Keratinocyte (primary cell): Measurements from ENCODE around the gene SNTG2.

Experiments used
- EZH2 ChIP-seq: IDR thresholded peaks from one replicate; pipeline ENCODE4 v1.6.1; 2012; ENCODE audit warnings: inconsistent platforms, mild to moderate bottlenecking, low read length, moderate library complexity
- TF ChIP-seq, protein P1 (sequence below), 3 experiments: IDR thresholded peaks in 1 of 3; conservative IDR thresholded peaks in 1 of 3; optimal IDR thresholded peaks in 1 of 3; 2 replicates in 2 of 3; 3 replicates in 1 of 3; pipeline versions ENCODE3 to v1.5.1; 2011; ENCODE audit warnings: low read length in 3 of 3, mild to moderate bottlenecking in 3 of 3, moderate library complexity in 2 of 3, control low read depth in 1 of 3, inconsistent platforms in 1 of 3; ENCODE audit not compliant: insufficient read depth in 2 of 3; ENCODE audit errors: extremely low read depth in 1 of 3

DNA sequence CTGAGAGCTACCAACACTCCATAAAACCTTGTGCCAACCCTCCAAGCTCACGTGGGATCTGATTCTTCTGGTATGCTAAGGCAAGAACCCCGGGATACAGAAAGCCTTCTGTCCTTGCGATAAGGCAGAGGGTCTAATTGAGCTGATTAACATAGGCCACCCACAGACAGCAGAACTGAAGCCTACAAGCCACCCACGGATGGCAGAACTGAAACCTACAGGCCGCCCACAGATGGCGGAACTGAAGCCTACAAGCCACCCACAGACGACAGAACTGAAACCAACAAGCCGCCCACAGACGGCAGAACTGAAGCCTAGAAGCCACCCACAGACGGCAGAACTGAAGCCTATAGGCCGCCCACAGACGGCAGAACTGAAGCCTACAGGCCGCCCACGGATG, 216.3 kb downstream of the SNTG2 start:
- TF ChIP-seq, protein P1, sequence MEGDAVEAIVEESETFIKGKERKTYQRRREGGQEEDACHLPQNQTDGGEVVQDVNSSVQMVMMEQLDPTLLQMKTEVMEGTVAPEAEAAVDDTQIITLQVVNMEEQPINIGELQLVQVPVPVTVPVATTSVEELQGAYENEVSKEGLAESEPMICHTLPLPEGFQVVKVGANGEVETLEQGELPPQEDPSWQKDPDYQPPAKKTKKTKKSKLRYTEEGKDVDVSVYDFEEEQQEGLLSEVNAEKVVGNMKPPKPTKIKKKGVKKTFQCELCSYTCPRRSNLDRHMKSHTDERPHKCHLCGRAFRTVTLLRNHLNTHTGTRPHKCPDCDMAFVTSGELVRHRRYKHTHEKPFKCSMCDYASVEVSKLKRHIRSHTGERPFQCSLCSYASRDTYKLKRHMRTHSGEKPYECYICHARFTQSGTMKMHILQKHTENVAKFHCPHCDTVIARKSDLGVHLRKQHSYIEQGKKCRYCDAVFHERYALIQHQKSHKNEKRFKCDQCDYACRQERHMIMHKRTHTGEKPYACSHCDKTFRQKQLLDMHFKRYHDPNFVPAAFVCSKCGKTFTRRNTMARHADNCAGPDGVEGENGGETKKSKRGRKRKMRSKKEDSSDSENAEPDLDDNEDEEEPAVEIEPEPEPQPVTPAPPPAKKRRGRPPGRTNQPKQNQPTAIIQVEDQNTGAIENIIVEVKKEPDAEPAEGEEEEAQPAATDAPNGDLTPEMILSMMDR (optimal IDR thresholded peaks at IDR 0.05 in 1 of 3, IDR thresholded peaks at IDR 0.05 in 1 of 3, conservative IDR thresholded peaks at IDR 0.05 in 1 of 3; ENCODE audit: extremely low read depth in 1 of 3, insufficient read depth in 2 of 3, low read length in 3 of 3): no peak
- no peak for TF ChIP-seq EZH2
